ENCODE data around the gene SLC44A2. TPM values are rescaled to one million over a fixed set of nuclear protein-coding genes. Genes with fewer than 3 reads are reported as not detected.

Gene SLC44A2
- total and polyA plus RNA-seq, 10 donors, result 108 to 358 (median 225) TPM

DNA sequence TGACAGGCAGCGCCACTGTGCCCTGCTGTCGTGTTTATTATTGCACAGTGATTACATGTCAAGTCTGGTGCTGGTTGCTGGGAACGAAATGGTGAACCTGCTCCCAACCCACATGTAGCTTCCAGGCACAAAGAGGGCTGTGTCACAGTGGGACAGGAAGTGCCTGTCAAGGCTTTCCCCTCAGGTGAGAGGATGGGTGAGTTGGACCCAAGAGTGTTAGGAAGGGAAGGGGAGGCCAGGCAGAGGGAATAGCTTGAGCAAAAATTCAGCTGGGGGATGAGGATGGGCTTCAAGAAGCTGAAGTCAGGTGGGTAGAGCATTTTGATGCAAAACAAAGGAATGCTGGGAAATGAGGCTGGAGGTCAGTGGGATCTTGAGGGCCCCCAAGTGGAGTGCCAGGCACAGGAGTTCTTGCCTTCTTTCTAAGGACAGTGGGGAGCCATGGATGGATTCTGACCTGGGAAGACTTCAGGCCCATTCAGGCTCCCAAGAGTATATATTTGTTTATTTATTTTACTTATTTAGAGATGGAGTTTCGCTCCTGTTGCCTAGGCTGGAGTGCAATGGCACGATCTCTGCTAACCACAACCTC is 67.4 kb downstream of the SLC44A2 start:
- TF ChIP-seq, protein P1, sequence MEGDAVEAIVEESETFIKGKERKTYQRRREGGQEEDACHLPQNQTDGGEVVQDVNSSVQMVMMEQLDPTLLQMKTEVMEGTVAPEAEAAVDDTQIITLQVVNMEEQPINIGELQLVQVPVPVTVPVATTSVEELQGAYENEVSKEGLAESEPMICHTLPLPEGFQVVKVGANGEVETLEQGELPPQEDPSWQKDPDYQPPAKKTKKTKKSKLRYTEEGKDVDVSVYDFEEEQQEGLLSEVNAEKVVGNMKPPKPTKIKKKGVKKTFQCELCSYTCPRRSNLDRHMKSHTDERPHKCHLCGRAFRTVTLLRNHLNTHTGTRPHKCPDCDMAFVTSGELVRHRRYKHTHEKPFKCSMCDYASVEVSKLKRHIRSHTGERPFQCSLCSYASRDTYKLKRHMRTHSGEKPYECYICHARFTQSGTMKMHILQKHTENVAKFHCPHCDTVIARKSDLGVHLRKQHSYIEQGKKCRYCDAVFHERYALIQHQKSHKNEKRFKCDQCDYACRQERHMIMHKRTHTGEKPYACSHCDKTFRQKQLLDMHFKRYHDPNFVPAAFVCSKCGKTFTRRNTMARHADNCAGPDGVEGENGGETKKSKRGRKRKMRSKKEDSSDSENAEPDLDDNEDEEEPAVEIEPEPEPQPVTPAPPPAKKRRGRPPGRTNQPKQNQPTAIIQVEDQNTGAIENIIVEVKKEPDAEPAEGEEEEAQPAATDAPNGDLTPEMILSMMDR (IDR thresholded peaks at IDR 0.05 in 8 of 11, conservative IDR thresholded peaks at IDR 0.05 in 3 of 11), result no peak
- peak in 1 of 3 donors; percentile 6 for TF ChIP-seq POLR2AphosphoS5 (IDR thresholded peaks at IDR 0.05)
- TF ChIP-seq POLR2A (IDR thresholded peaks at IDR 0.05), result no peak
- H3K27me3 ChIP-seq (replicated peaks in 1 of 7), result no peaks in the 10 kb centered on the region
- no peak overlapping the region for H3K4me3 ChIP-seq
- peaks cover 0 to 51% (median 49%) of the 10 kb centered on the region in 6 donors for H3K36me3 ChIP-seq
- no peaks in the 10 kb centered on the region for H3K9me3 ChIP-seq
- DNase-seq, result no peak
- 84 to 96% (median 87%) methylated on average over 5 of the region's 5 CpGs for WGBS, 5 donors
- intact Hi-C loops (cut with DNase I; ENCODE audit: low total_unique reads), result no loop called here
- H3K4me1 ChIP-seq, result peaks cover 10 to 21% (median 16%) of the 10 kb centered on the region in 6 donors
- H3K27ac ChIP-seq, result no peak overlapping the region

Other genes starting within 250 kb of the SLC44A2 start
- 100 to 1,000 TPM; 208 to 299 (median 246) TPM for gene TYK2, start 245.0 kb upstream of the SLC44A2 start, total RNA-seq
- 100 to 1,000 TPM; 159 to 422 (median 257) TPM for gene TYK2, start 245.0 kb upstream of the SLC44A2 start, polyA plus RNA-seq
- 100 to 1,000 TPM; 131 to 186 (median 150) TPM for gene CDC37, start 222.0 kb upstream of the SLC44A2 start, total RNA-seq
- 100 to 1,000 TPM; 142 to 387 (median 251) TPM for gene CDC37, start 222.0 kb upstream of the SLC44A2 start, polyA plus RNA-seq
- gene PDE4A, start 205.0 kb upstream of the SLC44A2 start, total RNA-seq, result 10 to 100 TPM; 12.0 to 17.3 (median 13.3) TPM
- 1 to 10 TPM; 2.1 to 4.4 (median 3.2) TPM for gene PDE4A, start 205.0 kb upstream of the SLC44A2 start, polyA plus RNA-seq
- 10 to 100 TPM; 41.2 to 59.5 (median 46.3) TPM for gene KEAP1, start 122.2 kb upstream of the SLC44A2 start, total RNA-seq
- 10 to 100 TPM; 33.3 to 46.9 (median 34.2) TPM for gene KEAP1, start 122.2 kb upstream of the SLC44A2 start, polyA plus RNA-seq
- 10 to 100 TPM in 3 of 7 donors, 1 to 10 TPM in 4; 4.0 to 21.2 (median 9.2) TPM for gene S1PR5, start 108.1 kb upstream of the SLC44A2 start, total RNA-seq
- gene S1PR5, start 108.1 kb upstream of the SLC44A2 start, polyA plus RNA-seq, result 1 to 10 TPM in 2 of 3 donors, under 1 TPM in 1; 0.52 to 2.1 (median 1.2) TPM
- 10 to 100 TPM; 18.2 to 40.5 (median 31.5) TPM for gene ATG4D, start 81.6 kb upstream of the SLC44A2 start, total RNA-seq
- 10 to 100 TPM; 18.7 to 36.0 (median 33.8) TPM for gene ATG4D, start 81.6 kb upstream of the SLC44A2 start, polyA plus RNA-seq
- gene KRI1, start 59.5 kb upstream of the SLC44A2 start, total RNA-seq, result 10 to 100 TPM; 24.9 to 39.6 (median 31.4) TPM
- 10 to 100 TPM; 31.5 to 43.3 (median 39.1) TPM for gene KRI1, start 59.5 kb upstream of the SLC44A2 start, polyA plus RNA-seq
- 10 to 100 TPM; 24.7 to 69.6 (median 44.5) TPM for gene CDKN2D, start 56.6 kb upstream of the SLC44A2 start, total RNA-seq
- gene CDKN2D, start 56.6 kb upstream of the SLC44A2 start, polyA plus RNA-seq, result 10 to 100 TPM; 30.0 to 35.4 (median 33.5) TPM
- gene AP1M2, start 38.2 kb upstream of the SLC44A2 start, total RNA-seq, result 1 to 10 TPM in 3 of 7 donors, under 1 TPM in 3, not detected in 1; 0.65 to 2.1 (median 0.93) TPM
- gene AP1M2, start 38.2 kb upstream of the SLC44A2 start, polyA plus RNA-seq, result under 1 TPM; 0.09 to 0.83 (median 0.74) TPM
- 100 to 1,000 TPM; 150 to 264 (median 221) TPM for gene ILF3, start 28.8 kb downstream of the SLC44A2 start, total RNA-seq
- gene ILF3, start 28.8 kb downstream of the SLC44A2 start, polyA plus RNA-seq, result 100 to 1,000 TPM in 2 of 3 donors, 10 to 100 TPM in 1; 82.9 to 152 (median 143) TPM
- gene QTRT1, start 75.9 kb downstream of the SLC44A2 start, total RNA-seq, result 10 to 100 TPM; 20.6 to 49.4 (median 33.6) TPM
- gene QTRT1, start 75.9 kb downstream of the SLC44A2 start, polyA plus RNA-seq, result 100 to 1,000 TPM in 2 of 3 donors, 10 to 100 TPM in 1; 65.3 to 114 (median 111) TPM
- gene DNM2, start 92.5 kb downstream of the SLC44A2 start, total RNA-seq, result 100 to 1,000 TPM; 175 to 298 (median 197) TPM
- 100 to 1,000 TPM in 1 of 3 donors, 10 to 100 TPM in 2; 57.1 to 104 (median 89.0) TPM for gene DNM2, start 92.5 kb downstream of the SLC44A2 start, polyA plus RNA-seq
- 10 to 100 TPM; 15.2 to 30.5 (median 18.7) TPM for gene TMED1, start 210.7 kb downstream of the SLC44A2 start, total RNA-seq
- gene TMED1, start 210.7 kb downstream of the SLC44A2 start, polyA plus RNA-seq, result 10 to 100 TPM; 13.1 to 21.7 (median 19.8) TPM
- gene C19orf38, start 222.9 kb downstream of the SLC44A2 start, total RNA-seq, result 10 to 100 TPM; 11.7 to 48.1 (median 20.3) TPM
- 10 to 100 TPM; 10.2 to 15.9 (median 12.1) TPM for gene C19orf38, start 222.9 kb downstream of the SLC44A2 start, polyA plus RNA-seq
- 10 to 100 TPM; 18.2 to 32.0 (median 29.4) TPM for gene CARM1, start 246.0 kb downstream of the SLC44A2 start, total RNA-seq
- 10 to 100 TPM; 13.6 to 25.7 (median 13.7) TPM for gene CARM1, start 246.0 kb downstream of the SLC44A2 start, polyA plus RNA-seq